Gastrocnemius medialis (tissue), 4 donors: ENCODE results near the gene COLEC11. TPM values are rescaled to one million over a fixed set of nuclear protein-coding genes. Genes with fewer than 3 reads are reported as not detected.

Experiments
- ATAC-seq, 2 donors: fragments of 150-250 bp; one replicate each; pipeline ENCODE4 v1.9.1; 2016
- DNase-seq, 2 donors: peaks; one replicate each; pipeline ENCODE4 v3.0.0-alpha.2; 2019
- H3K27ac ChIP-seq, 4 donors: fragments of 200-600 bp; sonication (generic); 1 replicate in 1 of 4; 2 replicates in 3 of 4; pipeline ENCODE4 v1.5.1; 2016 to 2018; ENCODE audit warnings: mild to moderate bottlenecking in 2 of 4, moderate library complexity in 1 of 4
- H3K27me3 ChIP-seq, 3 donors: fragments of 200-600 bp; sonication (generic) in 2 of 3; 1 replicate in 1 of 3; 2 replicates in 2 of 3; pipeline versions ENCODE4 v1.5.1 to v1.6.0; 2016 to 2019; ENCODE audit warnings: mild to moderate bottlenecking in 1 of 3, moderate library complexity in 1 of 3
- H3K36me3 ChIP-seq, 2 donors: fragments of 200-600 bp; sonication (generic) in 1 of 2; one replicate each; pipeline ENCODE4 v1.5.1; 2017 to 2018
- H3K4me1 ChIP-seq, 2 donors: fragments of 200-600 bp; sonication (generic) in 1 of 2; one replicate each; pipeline ENCODE4 v1.5.1; 2016 to 2017; ENCODE audit warnings: mild to moderate bottlenecking in 2 of 2
- H3K4me3 ChIP-seq, 4 donors: fragments of 200-600 bp; sonication (generic) in 3 of 4; 1 replicate in 1 of 4; 2 replicates in 3 of 4; pipeline ENCODE4 v1.5.1; 2016 to 2019; ENCODE audit warnings: mild to moderate bottlenecking in 2 of 4
- H3K9me3 ChIP-seq, 3 donors: fragments of 200-600 bp; sonication (generic) in 2 of 3; 1 replicate in 1 of 3; 2 replicates in 2 of 3; pipeline ENCODE4 v1.5.1; 2016 to 2019
- POLR2A ChIP-seq, 2 donors: fragments of 450-650 bp; IDR thresholded peaks; one replicate each; pipeline ENCODE4 v1.6.1; 2017; ENCODE audit warnings: antibody characterized with exemption in 2 of 2, mild to moderate bottlenecking in 2 of 2, moderate library complexity in 2 of 2
- in situ Hi-C, 4 donors: fragments of 200-750 bp; cut with MboI; loops; one replicate each; pipeline versions ENCODE4 v1.15.0 to v1.8.0; 2017; ENCODE audit warnings: low sequenced_read_pairs in 4 of 4
- intact Hi-C: fragments of 100-400 bp; cut with DNase I; formaldehyde crosslinking; loops from one replicate; pipeline ENCODE4 v1.15.1; 2023; ENCODE audit warnings: low total_unique reads
- total RNA-seq, 4 donors: library from RNA; depleted of rRNA; stranded (reverse); fragments of >200 nt; gene quantifications; one replicate each; pipeline versions ENCODE4 v1.1.0 to v1.2.3, GENCODE V29; 2016
- TF ChIP-seq, protein P1 (sequence below), 5 experiments: fragments of 450-650 bp in 3 of 5; fragments of 200-600 bp in 2 of 5; sonication (generic) in 2 of 5; IDR thresholded peaks in 4 of 5; conservative IDR thresholded peaks in 1 of 5; 1 replicate in 4 of 5; 2 replicates in 1 of 5; pipeline ENCODE4 v1.5.1; 2016 to 2019; ENCODE audit warnings: antibody characterized with exemption in 5 of 5, mild to moderate bottlenecking in 3 of 5, moderate library complexity in 3 of 5

Gene COLEC11
- total RNA-seq, 4 donors from 2014 or later = 0.29 to 0.36 TPM; not detected in 2

DNA sequence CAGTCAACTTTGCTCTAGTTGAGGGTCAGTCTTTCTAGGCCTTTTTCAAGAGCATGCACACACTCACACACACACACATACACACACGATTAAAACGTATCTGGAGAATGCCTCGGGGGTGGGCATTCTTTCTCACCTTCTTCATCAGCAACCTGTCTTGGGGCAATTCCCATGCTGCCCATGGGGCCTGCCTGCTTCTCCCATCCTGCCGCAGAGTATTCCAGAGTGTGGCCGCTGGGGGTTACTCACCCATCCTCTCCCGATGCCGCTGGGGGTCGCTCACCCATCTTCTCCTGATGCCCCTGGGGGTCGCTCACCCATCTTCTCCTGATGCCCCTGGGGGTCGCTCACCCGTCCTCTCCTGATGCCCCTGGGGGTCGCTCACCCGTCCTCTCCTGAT lies 52.3 kb downstream of the COLEC11 start:
- Histone ChIP-seq H3K9me3 (no peaks in the 10 kb centered on the region), H3K27ac (no peak overlapping the region), H3K4me3 (no peak overlapping the region), H3K27me3 (no peaks in the 10 kb centered on the region), H3K36me3 (no peaks in the 10 kb centered on the region), H3K4me1 (no peaks in the 10 kb centered on the region)
- in situ Hi-C loops (loop anchor here in 1 of 4 donors (5.0 kb wide), 1 partner anchor 225 kb away; no protein-coding TSS in a partner anchor), intact Hi-C loops (no loop called here)
- no peak for DNase-seq
- TF ChIP-seq, protein P1, sequence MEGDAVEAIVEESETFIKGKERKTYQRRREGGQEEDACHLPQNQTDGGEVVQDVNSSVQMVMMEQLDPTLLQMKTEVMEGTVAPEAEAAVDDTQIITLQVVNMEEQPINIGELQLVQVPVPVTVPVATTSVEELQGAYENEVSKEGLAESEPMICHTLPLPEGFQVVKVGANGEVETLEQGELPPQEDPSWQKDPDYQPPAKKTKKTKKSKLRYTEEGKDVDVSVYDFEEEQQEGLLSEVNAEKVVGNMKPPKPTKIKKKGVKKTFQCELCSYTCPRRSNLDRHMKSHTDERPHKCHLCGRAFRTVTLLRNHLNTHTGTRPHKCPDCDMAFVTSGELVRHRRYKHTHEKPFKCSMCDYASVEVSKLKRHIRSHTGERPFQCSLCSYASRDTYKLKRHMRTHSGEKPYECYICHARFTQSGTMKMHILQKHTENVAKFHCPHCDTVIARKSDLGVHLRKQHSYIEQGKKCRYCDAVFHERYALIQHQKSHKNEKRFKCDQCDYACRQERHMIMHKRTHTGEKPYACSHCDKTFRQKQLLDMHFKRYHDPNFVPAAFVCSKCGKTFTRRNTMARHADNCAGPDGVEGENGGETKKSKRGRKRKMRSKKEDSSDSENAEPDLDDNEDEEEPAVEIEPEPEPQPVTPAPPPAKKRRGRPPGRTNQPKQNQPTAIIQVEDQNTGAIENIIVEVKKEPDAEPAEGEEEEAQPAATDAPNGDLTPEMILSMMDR (IDR thresholded peaks at IDR 0.05 in 4 of 5, conservative IDR thresholded peaks at IDR 0.05 in 1 of 5) = no peak
- TF ChIP-seq POLR2A (IDR thresholded peaks at IDR 0.05) = no peak
- ATAC-seq = no peak

DNA sequence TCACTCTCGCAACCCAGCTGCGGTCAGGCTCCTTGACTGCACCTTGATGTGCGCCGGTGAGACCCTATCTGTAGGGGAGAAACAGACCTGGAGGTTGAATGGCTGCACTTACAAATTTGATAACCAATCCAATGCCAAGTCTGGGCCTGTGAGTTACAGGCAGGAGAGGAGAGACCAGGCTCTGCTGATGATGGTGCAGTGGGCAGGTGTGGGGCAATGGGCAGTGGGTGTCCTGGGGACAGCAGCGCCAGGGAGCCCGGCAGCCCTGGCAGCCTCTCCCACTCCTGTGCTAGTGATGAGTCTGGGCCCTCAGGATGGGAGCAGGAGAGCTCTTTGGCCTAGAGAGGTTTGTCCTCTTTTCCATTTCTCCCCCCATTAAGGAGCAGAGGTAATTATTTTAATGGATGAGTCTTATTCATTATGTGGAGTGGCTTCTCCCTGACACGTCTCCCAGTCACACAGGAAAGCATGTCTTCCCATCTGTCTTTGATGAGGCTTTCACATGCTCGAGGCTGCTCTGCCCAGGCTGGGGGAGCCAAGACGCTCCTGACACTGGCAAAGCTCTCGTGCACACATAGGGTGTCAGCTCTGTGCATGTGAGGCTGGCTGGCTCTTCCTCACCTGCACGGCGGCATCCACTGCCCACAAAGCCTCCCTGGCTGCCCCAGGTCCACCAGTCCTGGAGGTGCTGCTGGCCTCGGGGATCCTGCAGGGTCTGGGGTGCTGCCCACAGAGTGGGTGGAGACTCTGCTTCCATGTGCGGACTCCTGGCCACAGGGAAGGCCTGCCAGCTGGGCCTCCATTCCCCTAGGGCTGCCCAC lies 53.1 kb downstream of the COLEC11 start:
- no peaks in the 10 kb centered on the region for H3K4me1 ChIP-seq
- no peak for ATAC-seq
- in situ Hi-C loops (loop anchor here in 1 of 4 donors (5.0 kb wide), 1 partner anchor 226 kb away; no protein-coding TSS in a partner anchor), intact Hi-C loops (no loop called here)
- no peak for DNase-seq
- TF ChIP-seq POLR2A (IDR thresholded peaks at IDR 0.05) = no peak
- TF ChIP-seq, protein P1 (IDR thresholded peaks at IDR 0.05 in 4 of 5, conservative IDR thresholded peaks at IDR 0.05 in 1 of 5) = no peak
- H3K27me3 ChIP-seq = no peaks in the 10 kb centered on the region
- no peak overlapping the region for H3K4me3 ChIP-seq
- H3K9me3 ChIP-seq = no peaks in the 10 kb centered on the region
- no peak overlapping the region for H3K27ac ChIP-seq
- no peaks in the 10 kb centered on the region for H3K36me3 ChIP-seq

DNA sequence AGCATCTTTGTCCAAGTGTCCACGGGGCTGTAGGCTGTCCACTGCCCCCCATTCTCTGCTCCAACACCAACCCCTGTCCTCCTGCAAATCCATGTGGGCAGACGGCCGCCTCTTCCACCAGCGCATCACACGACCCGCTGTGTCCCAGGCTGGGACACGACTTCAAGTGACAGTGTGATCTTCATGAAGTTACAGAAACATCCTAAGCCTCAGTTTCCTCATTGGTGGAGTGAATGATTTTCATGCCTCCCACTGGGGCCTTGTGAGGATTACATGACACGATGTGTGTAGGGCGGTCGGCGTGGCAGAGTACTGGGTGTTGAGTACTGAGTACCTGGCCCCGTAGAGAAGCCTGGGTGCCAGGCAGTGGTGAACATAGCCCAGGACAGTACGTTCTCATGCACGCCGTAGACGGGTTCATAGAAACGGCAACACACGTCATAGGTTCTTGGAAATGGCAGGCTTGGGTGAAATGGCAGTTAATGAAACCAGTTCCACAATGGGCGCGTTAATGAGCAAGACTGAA lies 53.8 kb downstream of the COLEC11 start:
- Histone ChIP-seq H3K4me1 (no peaks in the 10 kb centered on the region), H3K4me3 (no peak overlapping the region), H3K27ac (no peak overlapping the region), H3K27me3 (no peaks in the 10 kb centered on the region), H3K36me3 (no peaks in the 10 kb centered on the region), H3K9me3 (no peaks in the 10 kb centered on the region)
- in situ Hi-C loops (loop anchor here in 1 of 4 donors (5.0 kb wide), 1 partner anchor 226 kb away; no protein-coding TSS in a partner anchor), intact Hi-C loops (no loop called here)
- no peak for TF ChIP-seq POLR2A (IDR thresholded peaks at IDR 0.05)
- TF ChIP-seq, protein P1 (IDR thresholded peaks at IDR 0.05 in 4 of 5, conservative IDR thresholded peaks at IDR 0.05 in 1 of 5) = no peak
- no peak for DNase-seq
- no peak for ATAC-seq

DNA sequence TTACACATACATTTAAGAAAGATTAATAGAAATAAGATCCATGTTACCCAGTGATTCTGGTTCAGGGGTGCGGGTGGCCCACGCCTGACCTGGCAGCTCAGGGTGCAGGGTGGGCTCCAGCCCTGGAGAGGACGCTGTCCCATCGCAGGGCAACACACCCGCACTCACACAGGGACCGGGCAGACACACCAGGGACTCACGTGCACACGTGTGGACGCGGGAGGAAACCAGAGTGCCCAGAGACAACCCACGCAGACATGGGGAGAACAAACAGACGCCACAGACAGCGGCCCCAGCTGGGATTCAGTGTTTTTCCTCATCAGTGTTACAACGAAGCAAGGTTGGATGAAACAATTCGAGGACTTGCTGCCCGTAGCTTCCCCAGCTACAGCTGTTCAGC lies 54.7 kb downstream of the COLEC11 start:
- TF ChIP-seq, protein P1 (IDR thresholded peaks at IDR 0.05 in 4 of 5, conservative IDR thresholded peaks at IDR 0.05 in 1 of 5) = no peak
- no peak for TF ChIP-seq POLR2A (IDR thresholded peaks at IDR 0.05)
- intact Hi-C loops = no loop called here
- DNase-seq (no peak), ATAC-seq (no peak)
- Histone ChIP-seq H3K4me3 (no peak overlapping the region), H3K9me3 (no peaks in the 10 kb centered on the region), H3K4me1 (no peaks in the 10 kb centered on the region), H3K27me3 (no peaks in the 10 kb centered on the region), H3K36me3 (no peaks in the 10 kb centered on the region), H3K27ac (no peak overlapping the region)
- in situ Hi-C loops = loop anchor here in 1 of 4 donors (5.0 kb wide), 1 partner anchor 227 kb away; no protein-coding TSS in a partner anchor
